ENCODE measurements around the gene APC2.

DNA sequence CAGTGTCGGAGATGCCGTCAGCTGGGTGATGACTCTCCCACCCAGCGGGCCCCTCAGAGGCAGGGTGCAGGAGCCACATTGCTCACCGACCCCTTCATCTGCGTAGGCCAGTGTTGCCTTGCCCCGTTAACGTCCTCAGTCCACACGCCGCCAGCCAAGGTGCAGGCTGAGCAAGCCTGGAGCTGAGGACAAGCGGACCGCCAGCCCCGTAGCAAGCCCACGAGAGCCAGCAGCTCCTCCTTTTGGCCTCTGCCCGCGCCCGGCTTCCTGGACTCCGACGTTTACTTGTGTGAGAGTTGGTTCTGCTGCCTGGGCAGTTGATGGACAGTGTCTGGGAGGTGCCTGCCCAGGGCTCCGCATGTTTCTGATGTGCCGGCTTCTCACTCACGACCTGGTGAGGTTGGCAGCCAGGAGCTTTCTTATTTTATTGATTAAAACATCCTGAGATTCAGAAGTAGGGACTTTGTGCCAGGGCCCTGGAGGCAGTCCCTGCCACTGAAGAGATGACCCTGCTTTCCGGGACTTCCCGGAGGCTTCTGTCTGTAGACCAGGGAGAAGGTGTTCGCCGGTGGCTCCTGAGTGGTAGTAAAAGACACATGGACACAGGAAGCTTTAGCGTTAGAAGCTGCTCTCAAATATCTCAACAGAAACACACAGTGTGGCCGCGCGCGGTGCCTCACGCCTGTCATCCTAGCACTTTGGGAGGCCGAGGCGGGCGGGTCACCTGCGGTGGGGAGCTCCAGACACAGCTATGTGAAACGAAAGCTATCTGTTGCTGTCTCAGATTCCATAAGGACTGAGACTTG lies 36.7 kb upstream of the APC2 start:
- TF ChIP-seq, protein P1, sequence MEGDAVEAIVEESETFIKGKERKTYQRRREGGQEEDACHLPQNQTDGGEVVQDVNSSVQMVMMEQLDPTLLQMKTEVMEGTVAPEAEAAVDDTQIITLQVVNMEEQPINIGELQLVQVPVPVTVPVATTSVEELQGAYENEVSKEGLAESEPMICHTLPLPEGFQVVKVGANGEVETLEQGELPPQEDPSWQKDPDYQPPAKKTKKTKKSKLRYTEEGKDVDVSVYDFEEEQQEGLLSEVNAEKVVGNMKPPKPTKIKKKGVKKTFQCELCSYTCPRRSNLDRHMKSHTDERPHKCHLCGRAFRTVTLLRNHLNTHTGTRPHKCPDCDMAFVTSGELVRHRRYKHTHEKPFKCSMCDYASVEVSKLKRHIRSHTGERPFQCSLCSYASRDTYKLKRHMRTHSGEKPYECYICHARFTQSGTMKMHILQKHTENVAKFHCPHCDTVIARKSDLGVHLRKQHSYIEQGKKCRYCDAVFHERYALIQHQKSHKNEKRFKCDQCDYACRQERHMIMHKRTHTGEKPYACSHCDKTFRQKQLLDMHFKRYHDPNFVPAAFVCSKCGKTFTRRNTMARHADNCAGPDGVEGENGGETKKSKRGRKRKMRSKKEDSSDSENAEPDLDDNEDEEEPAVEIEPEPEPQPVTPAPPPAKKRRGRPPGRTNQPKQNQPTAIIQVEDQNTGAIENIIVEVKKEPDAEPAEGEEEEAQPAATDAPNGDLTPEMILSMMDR (IDR thresholded peaks at IDR 0.05) = no peak
- TF ChIP-seq POLR2A (IDR thresholded peaks at IDR 0.05) = no peak

All from lower leg skin (tissue), 3 donors.